HCT116 (cell line): ENCODE results near the gene RPL37A. TPM values are rescaled to one million over a fixed set of nuclear protein-coding genes. Genes with fewer than 3 reads are reported as not detected.

Experiments
- ATAC-seq: fragments of 200-7000 bp; cut with Tn5 transposase; 2 replicates; pipeline ENCODE4 v1.9.1; 2020; ENCODE audit warnings: mild to moderate bottlenecking, moderate library complexity
- BruUV-seq: library from RNA; stranded (reverse); fragments of 400-500 nt; replicated peaks from 2 replicates; lab custom pipeline; 2021; lab: Mats Ljungman, UMichigan
- CTCF ChIA-PET: fragments of 300-600 bp; sonication (Branson Sonifier 250); formaldehyde crosslinking; loops from one replicate; lab custom pipeline; 2021; ENCODE audit warnings: antibody characterized with exemption; lab: Charles Lee
- POLR2A ChIA-PET: fragments of 300-600, 350-600 bp; sonication (Branson Sonifier 250); formaldehyde crosslinking; loops from one replicate; lab custom pipeline; 2021; ENCODE audit warnings: antibody characterized with exemption; lab: Charles Lee
- RAD21 ChIA-PET, 2 experiments: fragments of 300-600 bp; sonication (Branson Sonifier 250); formaldehyde crosslinking; loops; one replicate each; lab custom pipeline; 2023; ENCODE audit warnings: low total read pairs in 2 of 2; ENCODE audit not compliant: uncharacterized antibody in 2 of 2, unreplicated experiment in 2 of 2, low non-redundant PET in 1 of 2; lab: Charles Lee
- DNase-seq: peaks from one replicate; pipeline ENCODE4 v3.0.0-alpha.2; 2010; ENCODE audit warnings: low read depth, low spot score
- H2AFZ ChIP-seq: fragments of 200-600 bp; shearing (Covaris generic), sonication (generic); 2 replicates; pipeline ENCODE4 v1.6.1; 2017; ENCODE audit warnings: low read depth, mixed run types, mixed read lengths, antibody characterized with exemption, low read length; ENCODE audit not compliant: poor library complexity, severe bottlenecking
- H3K27ac ChIP-seq: 2 replicates; pipeline ENCODE4 v1.5.1; 2012; ENCODE audit warnings: low read depth, low read length
- H3K27me3 ChIP-seq: fragments of 200-600 bp; sonication (generic); 2 replicates; pipeline ENCODE4 v1.6.1; 2016; ENCODE audit warnings: mixed run types, low read length, mixed read lengths; ENCODE audit not compliant: insufficient read depth
- H3K36me3 ChIP-seq, 2 experiments: fragments of 200-500 bp in 1 of 2; fragments of 200-600 bp in 1 of 2; sonication (Bioruptor generic) in 1 of 2; sonication (generic) in 1 of 2; 2 replicates each; pipeline versions ENCODE4 v1.5.1 to v1.6.1; 2014 to 2016; ENCODE audit warnings: low read length in 2 of 2, inconsistent platforms in 1 of 2, mixed read lengths in 1 of 2, mixed run types in 1 of 2; ENCODE audit not compliant: insufficient read depth in 2 of 2, control insufficient read depth in 1 of 2
- H3K4me1 ChIP-seq, 2 experiments: fragments of 200-600 bp in 1 of 2; sonication (generic) in 1 of 2; 2 replicates each; pipeline versions ENCODE4 v1.5.1 to v1.6.1; 2012 to 2017; ENCODE audit warnings: low read length in 2 of 2, inconsistent platforms in 1 of 2, mild to moderate bottlenecking in 1 of 2, mixed read lengths in 1 of 2, mixed run types in 1 of 2, moderate library complexity in 1 of 2; ENCODE audit not compliant: insufficient read depth in 2 of 2, control insufficient read depth in 1 of 2
- H3K4me2 ChIP-seq: fragments of 200-600 bp; sonication (generic); 2 replicates; pipeline ENCODE4 v1.6.1; 2017; ENCODE audit warnings: mixed run types, low read length, mixed read lengths
- H3K4me3 ChIP-seq, 2 experiments: fragments of 200-600 bp in 1 of 2; sonication (generic) in 1 of 2; replicated peaks in 1 of 2; 2 replicates each; pipeline ENCODE4 v1.5.1; 2011 to 2016; ENCODE audit warnings: low read length in 2 of 2, control low read depth in 1 of 2, low read depth in 1 of 2, mild to moderate bottlenecking in 1 of 2, mixed read lengths in 1 of 2, mixed run types in 1 of 2
- H3K79me2 ChIP-seq: fragments of 200-600 bp; sonication (generic); 2 replicates; pipeline ENCODE4 v1.6.1; 2017; ENCODE audit warnings: mild to moderate bottlenecking, mixed run types, low read length, moderate library complexity, mixed read lengths; ENCODE audit not compliant: insufficient read depth
- H3K9ac ChIP-seq: fragments of 200-600 bp; sonication (generic); 2 replicates; pipeline ENCODE4 v1.6.1; 2016; ENCODE audit warnings: low read length, mixed read lengths
- H3K9me2 ChIP-seq: fragments of 200-600 bp; sonication (generic), shearing (Covaris generic); 2 replicates; pipeline ENCODE4 v1.6.1; 2017; ENCODE audit warnings: mixed run types, mild to moderate bottlenecking, moderate library complexity; ENCODE audit not compliant: insufficient read depth
- H3K9me3 ChIP-seq, 2 experiments: fragments of 200-500 bp in 1 of 2; fragments of 200-600 bp in 1 of 2; sonication (Bioruptor generic) in 1 of 2; sonication (generic) in 1 of 2; 2 replicates each; pipeline ENCODE4 v1.6.1; 2014 to 2017; ENCODE audit warnings: low read length in 2 of 2, mixed read lengths in 2 of 2, inconsistent platforms in 1 of 2, low read depth in 1 of 2, mild to moderate bottlenecking in 1 of 2, mixed run types in 1 of 2, moderate library complexity in 1 of 2; ENCODE audit not compliant: control insufficient read depth in 1 of 2, insufficient read depth in 1 of 2
- H4K20me1 ChIP-seq: fragments of 200-600 bp; sonication (generic), shearing (Covaris generic); 2 replicates; pipeline ENCODE4 v1.6.1; 2017; ENCODE audit warnings: mixed run types, mild to moderate bottlenecking, moderate library complexity; ENCODE audit not compliant: insufficient read depth
- CEBPB ChIP-seq: IDR thresholded peaks from 2 replicates; pipeline ENCODE4 v1.6.1; 2012; ENCODE audit warnings: low read depth
- EGR1 ChIP-seq: IDR thresholded peaks from 2 replicates; pipeline ENCODE4 v1.6.1; 2012; ENCODE audit warnings: low read depth
- ELF1 ChIP-seq: IDR thresholded peaks from 2 replicates; pipeline ENCODE4 v1.6.1; 2012; ENCODE audit warnings: low read depth, borderline replicate concordance
- EZH2 ChIP-seq: fragments of 200-600 bp; sonication (generic); IDR thresholded peaks from 2 replicates; pipeline ENCODE4 v1.6.1; 2017; ENCODE audit warnings: antibody characterized with exemption, mixed run types
- FOSL1 ChIP-seq: IDR thresholded peaks from 2 replicates; pipeline ENCODE4 v1.6.1; 2012; ENCODE audit warnings: low read depth
- JUND ChIP-seq: IDR thresholded peaks from 2 replicates; pipeline ENCODE4 v1.6.1; 2012
- MAX ChIP-seq: IDR thresholded peaks from 2 replicates; pipeline ENCODE4 v1.6.1; 2012
- POLR2A ChIP-seq: IDR thresholded peaks from 2 replicates; pipeline ENCODE4 v1.7.0; 2011; ENCODE audit warnings: borderline replicate concordance; ENCODE audit not compliant: insufficient read depth, insufficient read length; ENCODE audit errors: extremely low read depth
- POLR2AphosphoS5 ChIP-seq: IDR thresholded peaks from 2 replicates; pipeline ENCODE4 v1.6.1; 2011; ENCODE audit warnings: mild to moderate bottlenecking, low read depth, low read length, moderate library complexity
- RAD21 ChIP-seq: IDR thresholded peaks from 2 replicates; pipeline ENCODE4 v1.6.1; 2012; ENCODE audit warnings: low read depth, mild to moderate bottlenecking
- SIN3A ChIP-seq: IDR thresholded peaks from 2 replicates; pipeline ENCODE4 v1.6.1; 2012; ENCODE audit warnings: low read depth
- SP1 ChIP-seq: IDR thresholded peaks from 2 replicates; pipeline ENCODE4 v1.6.1; 2012; ENCODE audit warnings: low read depth
- SRF ChIP-seq: IDR thresholded peaks from 2 replicates; pipeline ENCODE4 v1.6.1; 2012; ENCODE audit warnings: low read depth
- TCF7L2 ChIP-seq: IDR thresholded peaks from 2 replicates; pipeline ENCODE4 v1.7.0; 2011; ENCODE audit warnings: borderline replicate concordance, inconsistent platforms; ENCODE audit not compliant: insufficient read depth, insufficient read length; ENCODE audit errors: extremely low read depth
- ZBTB33 ChIP-seq: IDR thresholded peaks from 2 replicates; pipeline ENCODE4 v1.6.1; 2011; ENCODE audit warnings: mild to moderate bottlenecking, low read length, moderate library complexity; ENCODE audit not compliant: insufficient replicate concordance; ENCODE audit errors: extremely low read depth
- ZFX ChIP-seq: fragments of 450-650 bp; IDR thresholded peaks from 2 replicates; pipeline ENCODE4 v1.6.1; 2017
- ZNF274 ChIP-seq: fragments of 200-500 bp; sonication (Bioruptor generic); IDR thresholded peaks from 2 replicates; pipeline ENCODE4 v1.6.1; 2014; ENCODE audit warnings: mild to moderate bottlenecking, low read depth, low read length, inconsistent platforms
- intact Hi-C: fragments of 100-400 bp; cut with micrococcal nuclease; formaldehyde crosslinking; loops from 2 replicates; pipeline ENCODE4 v1.10.0; 2022
- total RNA-seq: library from RNA; stranded (reverse); gene quantifications from one replicate; pipeline ENCODE4 v1.2.1, GENCODE V29; 2021; ENCODE audit not compliant: unreplicated experiment
- TF ChIP-seq, protein P1 (sequence below), 3 experiments: fragments of 200-600 bp in 1 of 3; sonication (generic) in 1 of 3; IDR thresholded peaks in 2 of 3; conservative IDR thresholded peaks in 1 of 3; 2 replicates each; pipeline ENCODE4 v1.5.1; 2012 to 2017; ENCODE audit warnings: low read depth in 2 of 3, low read length in 2 of 3, antibody characterized with exemption in 1 of 3, borderline replicate concordance in 1 of 3, control low read depth in 1 of 3, mild to moderate bottlenecking in 1 of 3, mixed read lengths in 1 of 3, mixed run types in 1 of 3, moderate library complexity in 1 of 3; ENCODE audit not compliant: insufficient read depth in 1 of 3

The RPL37A gene
- total RNA-seq, 1 experiment from 2014 or later: 3,018 TPM

- Histone ChIP-seq H3K27me3 (no peaks in the 10 kb centered on the region), H3K9ac (no peak overlapping the region), H3K4me2 (no peak overlapping the region), H3K36me3 (no peaks in the 10 kb centered on the region), H3K4me3 (no peak overlapping the region), H3K4me1 (peaks cover 0 to 10% of the 10 kb centered on the region in 2 experiments; a peak in 1 of 4 replicates), H3K79me2 (no peaks in the 10 kb centered on the region), H2AFZ (no peak overlapping the region), H3K9me2 (no peaks in the 10 kb centered on the region), H3K27ac (no peak overlapping the region), H4K20me1 (no peaks in the 10 kb centered on the region), H3K9me3 (no peaks in the 10 kb centered on the region)
- DNase-seq: no peak
- TF ChIP-seq EZH2 (no peak), TCF7L2 (peak; percentile 41), ELF1 (peak; percentile 28; the same call in 1 of the 2 replicates), MAX (0 out of 2 replicates have a peak, but pooled peaks have one; percentile 9)
- POLR2A ChIA-PET: no interaction called here
- no TSS peak for BruUV-seq
- intact Hi-C loops: no loop called here
- RAD21 ChIA-PET: no interaction called here
- ATAC-seq: peak; percentile 36; the same call in 1 of the 2 replicates
- CTCF ChIA-PET: interaction anchor here (1.2 to 1.4 kb wide), 2 partner anchors 21 to 126 kb away, joined by 3 read pairs; no protein-coding TSS in a partner anchor
Measured at GRCh38 chr2:216539791-216540241, 41.2 kb downstream of the RPL37A start.

DNA sequence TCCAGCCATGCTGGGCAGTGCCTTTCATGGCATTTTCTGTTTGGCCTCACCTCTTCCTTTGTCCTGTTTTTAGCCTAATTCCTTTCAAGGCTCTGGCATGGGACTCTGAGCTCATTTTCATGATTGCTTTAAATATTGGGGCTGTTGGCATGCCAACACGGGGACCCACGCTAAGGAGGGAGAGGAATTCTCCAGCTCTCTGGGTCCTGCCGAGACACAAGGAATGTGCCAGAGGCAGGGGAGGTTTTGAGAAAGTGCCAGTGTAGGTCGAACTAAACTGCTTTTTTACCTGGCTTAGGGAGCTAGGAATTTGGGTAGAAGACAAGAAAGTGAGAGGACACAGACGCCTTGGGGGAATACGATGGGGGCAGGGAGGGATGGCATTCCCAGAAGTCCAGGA lies 42.3 kb downstream of the RPL37A start:
- H3K9me3 ChIP-seq: no peaks in the 10 kb centered on the region
- no peak for ATAC-seq
- H3K27me3 ChIP-seq: no peaks in the 10 kb centered on the region
- H3K36me3 ChIP-seq: no peaks in the 10 kb centered on the region
- ChIA-PET RAD21 (no interaction called here), POLR2A (no interaction called here), CTCF (interaction anchor here (1.4 kb wide), 1 partner anchor 22 kb away, joined by 3 read pairs; no protein-coding TSS in a partner anchor)
- peaks cover 0 to 10% of the 10 kb centered on the region in 2 experiments; a peak in 1 of 4 replicates for H3K4me1 ChIP-seq
- no peaks in the 10 kb centered on the region for H4K20me1 ChIP-seq
- no peaks in the 10 kb centered on the region for H3K79me2 ChIP-seq
- no peak overlapping the region for H3K4me2 ChIP-seq
- H2AFZ ChIP-seq: no peak overlapping the region
- intact Hi-C loops: no loop called here
- no peaks in the 10 kb centered on the region for H3K9me2 ChIP-seq
- DNase-seq: no peak
- H3K27ac ChIP-seq: no peak overlapping the region
- no peak overlapping the region for H3K9ac ChIP-seq
- no TSS peak for BruUV-seq
- H3K4me3 ChIP-seq: no peak overlapping the region
- TF ChIP-seq ZBTB33 (no peak), SP1 (no peak), MAX (no peak), CEBPB (no peak), EZH2 (no peak), SRF (no peak), POLR2A (no peak), ZFX (no peak), RAD21 (no peak), EGR1 (no peak), ZNF274 (no peak), FOSL1 (no peak), JUND (no peak), POLR2AphosphoS5 (no peak), SIN3A (no peak)
- TF ChIP-seq, protein P1, sequence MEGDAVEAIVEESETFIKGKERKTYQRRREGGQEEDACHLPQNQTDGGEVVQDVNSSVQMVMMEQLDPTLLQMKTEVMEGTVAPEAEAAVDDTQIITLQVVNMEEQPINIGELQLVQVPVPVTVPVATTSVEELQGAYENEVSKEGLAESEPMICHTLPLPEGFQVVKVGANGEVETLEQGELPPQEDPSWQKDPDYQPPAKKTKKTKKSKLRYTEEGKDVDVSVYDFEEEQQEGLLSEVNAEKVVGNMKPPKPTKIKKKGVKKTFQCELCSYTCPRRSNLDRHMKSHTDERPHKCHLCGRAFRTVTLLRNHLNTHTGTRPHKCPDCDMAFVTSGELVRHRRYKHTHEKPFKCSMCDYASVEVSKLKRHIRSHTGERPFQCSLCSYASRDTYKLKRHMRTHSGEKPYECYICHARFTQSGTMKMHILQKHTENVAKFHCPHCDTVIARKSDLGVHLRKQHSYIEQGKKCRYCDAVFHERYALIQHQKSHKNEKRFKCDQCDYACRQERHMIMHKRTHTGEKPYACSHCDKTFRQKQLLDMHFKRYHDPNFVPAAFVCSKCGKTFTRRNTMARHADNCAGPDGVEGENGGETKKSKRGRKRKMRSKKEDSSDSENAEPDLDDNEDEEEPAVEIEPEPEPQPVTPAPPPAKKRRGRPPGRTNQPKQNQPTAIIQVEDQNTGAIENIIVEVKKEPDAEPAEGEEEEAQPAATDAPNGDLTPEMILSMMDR (IDR thresholded peaks at IDR 0.05 in 2 of 3, conservative IDR thresholded peaks at IDR 0.05 in 1 of 3; ENCODE audit: borderline replicate concordance in 1 of 3, insufficient read depth in 1 of 3, low read depth in 2 of 3, low read length in 2 of 3): no peak
